NCI-H2029 (cell line): ENCODE measurements around the gene SRGAP1.
"Not testable (repeated sequence)": the region's sequence is repeated elsewhere in the genome, so short reads cannot be mapped to it uniquely, and the experiment has no call there.

ENCODE experiments used
- DNase-seq: peaks from one replicate; lab custom pipeline; 2025; lab: John Stamatoyannopoulos, UW

Gene SRGAP1

GRCh38 chr12:64085154-64085553 is 240.7 kb downstream of the SRGAP1 start:
- no peak for DNase-seq

GRCh38 chr12:64085996-64086395 is 241.5 kb downstream of the SRGAP1 start:
- DNase-seq, result no peak

GRCh38 chr12:64086946-64087345 is 242.4 kb downstream of the SRGAP1 start:
- DNase-seq, result no peak

- no peak for DNase-seq
These were observed 243.3 kb downstream of the SRGAP1 start for GRCh38 chr12:64087761-64088160.

- peak; percentile 73 for DNase-seq
These were observed 244.2 kb downstream of the SRGAP1 start for GRCh38 chr12:64088431-64089349.

- DNase-seq, result no peak
These were observed 245.5 kb downstream of the SRGAP1 start for GRCh38 chr12:64090047-64090446.

GRCh38 chr12:64091186-64091585 is 246.7 kb downstream of the SRGAP1 start:
- no peak for DNase-seq

- no peak for DNase-seq
These were observed 248.2 kb downstream of the SRGAP1 start for GRCh38 chr12:64092507-64093196.

GRCh38 chr12:64093689-64094088 is 249.2 kb downstream of the SRGAP1 start:
- DNase-seq, result no peak

- DNase-seq, result peak; percentile 54
These were observed 253.0 kb downstream of the SRGAP1 start for GRCh38 chr12:64097366-64098105.

- DNase-seq, result peak; percentile 83
These were observed 254.3 kb downstream of the SRGAP1 start for GRCh38 chr12:64098709-64099354.

- no peak for DNase-seq
These were observed 254.9 kb downstream of the SRGAP1 start for GRCh38 chr12:64099397-64099796.

GRCh38 chr12:64102339-64102738 is 257.8 kb downstream of the SRGAP1 start:
- no peak for DNase-seq

GRCh38 chr12:64103825-64104740 is 259.6 kb downstream of the SRGAP1 start:
- no peak for DNase-seq

GRCh38 chr12:64105026-64105425 is 260.5 kb downstream of the SRGAP1 start:
- no peak for DNase-seq

- DNase-seq, result no peak
These were observed 263.3 kb downstream of the SRGAP1 start for GRCh38 chr12:64107776-64108175.

GRCh38 chr12:64109706-64110105 is 265.2 kb downstream of the SRGAP1 start:
- DNase-seq, result no peak

- DNase-seq, result no peak
These were observed 266.4 kb downstream of the SRGAP1 start for GRCh38 chr12:64110864-64111263.

GRCh38 chr12:64116969-64117368 is 272.5 kb downstream of the SRGAP1 start:
- DNase-seq, result no peak

GRCh38 chr12:64120568-64120967 is 276.1 kb downstream of the SRGAP1 start:
- DNase-seq, result no peak

- DNase-seq, result not testable (repeated sequence)
These were observed 276.6 kb downstream of the SRGAP1 start for GRCh38 chr12:64121086-64121485.
